NCI-H1092 treated with DMSO at 0.1 percent for 48 hours (cell line): Measurements from ENCODE around the gene CRIP1.
A peak's percentile ranks its signal among the peaks of the same experiment; 100 is the strongest.

Source experiments
- DNase-seq: peaks from one replicate; lab custom pipeline; 2025; lab: John Stamatoyannopoulos, UW

The CRIP1 gene

GRCh38 chr14:105470350-105471296 is 16.1 kb upstream of the CRIP1 start:
- DNase-seq, result peak; percentile 67

GRCh38 chr14:105471297-105471821 is 15.3 kb upstream of the CRIP1 start:
- no peak for DNase-seq

GRCh38 chr14:105471823-105472485 is 14.7 kb upstream of the CRIP1 start:
- DNase-seq, result no peak

GRCh38 chr14:105472486-105472991 is 14.1 kb upstream of the CRIP1 start:
- DNase-seq, result peak; percentile 68

DNA sequence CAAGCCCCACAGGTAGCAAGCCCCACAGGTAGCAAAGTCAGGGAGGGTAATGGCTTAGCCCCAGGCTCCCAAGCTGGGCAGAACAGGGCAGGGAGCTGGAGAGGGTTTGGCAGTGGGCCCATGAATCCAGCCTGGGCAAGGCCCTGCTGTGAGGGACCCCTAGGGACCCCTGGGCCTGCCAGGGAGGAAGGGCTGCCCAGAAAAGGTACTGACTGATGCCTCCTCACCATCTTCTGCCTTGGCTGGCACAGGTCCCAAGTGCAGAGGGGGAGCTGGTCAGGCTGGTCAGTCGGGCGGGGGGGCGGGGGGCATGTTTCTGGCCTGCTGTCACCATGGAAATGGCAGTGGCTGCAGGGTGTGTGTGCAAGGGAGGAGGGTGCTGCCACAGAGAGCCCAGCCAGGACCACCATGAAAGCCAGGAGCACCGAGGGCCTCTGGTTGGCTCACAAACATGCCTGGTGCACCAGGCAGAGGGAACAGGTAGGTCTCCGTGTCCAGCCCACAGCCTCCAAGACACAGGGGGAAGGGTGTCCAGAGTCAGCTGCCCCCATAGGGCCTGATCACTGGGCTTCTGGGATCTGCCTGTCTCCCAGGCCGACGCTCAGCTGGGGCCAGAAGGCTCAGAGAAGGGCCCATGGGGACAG is 13.5 kb upstream of the CRIP1 start:
- peak; percentile 68 for DNase-seq

GRCh38 chr14:105473677-105474482 is 12.8 kb upstream of the CRIP1 start:
- DNase-seq, result peak; percentile 86

GRCh38 chr14:105474483-105475268 is 12.0 kb upstream of the CRIP1 start, which contains the start of gene CRIP2:
TSS of gene CRIP2 (plus strand) at chr14:105474821. CDS start at chr14:105474863, 42 bp downstream.
- peak; percentile 51 for DNase-seq

DNA sequence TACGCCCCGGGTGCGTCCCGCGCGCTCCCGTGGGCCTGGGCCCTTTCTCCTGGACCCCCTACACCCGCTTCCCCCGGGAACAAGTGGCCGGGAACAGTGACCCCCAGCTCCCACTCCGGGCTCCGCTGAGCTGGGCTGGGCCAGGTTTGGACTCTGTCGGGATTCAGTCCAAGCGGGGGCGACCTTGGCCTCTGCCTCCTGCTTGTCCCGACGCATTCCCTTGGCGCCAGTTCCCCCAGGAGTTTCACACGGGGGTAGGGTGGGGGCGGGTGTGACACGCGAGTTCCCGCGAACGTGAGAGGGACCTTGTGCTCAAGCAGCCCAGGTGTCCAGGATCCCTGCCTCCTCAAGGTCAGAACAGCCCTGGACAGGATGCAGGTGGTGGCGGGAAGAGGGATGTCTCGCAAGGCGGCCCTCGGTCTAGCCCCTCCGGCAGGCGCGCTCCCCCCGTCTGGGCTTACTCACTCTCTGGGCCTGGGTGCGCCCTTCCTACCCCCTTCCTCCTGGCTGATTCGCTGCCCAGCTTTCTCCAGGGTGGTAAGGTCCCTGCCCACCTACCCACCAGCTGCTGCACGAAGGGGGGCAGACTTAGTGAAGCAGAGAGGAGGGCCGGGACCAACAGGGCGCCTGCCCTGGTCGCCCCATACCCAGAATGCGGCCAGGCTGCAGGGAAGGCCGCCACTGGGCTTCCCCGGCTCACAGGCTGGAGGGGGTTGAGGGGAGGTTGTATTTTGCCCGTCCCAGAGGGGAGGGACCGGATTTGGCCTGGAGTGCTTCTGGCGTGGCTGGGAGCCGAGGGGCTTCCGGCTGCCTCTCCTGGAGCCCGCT is 11.2 kb upstream of the CRIP1 start:
- DNase-seq, result peak; percentile 71

DNA sequence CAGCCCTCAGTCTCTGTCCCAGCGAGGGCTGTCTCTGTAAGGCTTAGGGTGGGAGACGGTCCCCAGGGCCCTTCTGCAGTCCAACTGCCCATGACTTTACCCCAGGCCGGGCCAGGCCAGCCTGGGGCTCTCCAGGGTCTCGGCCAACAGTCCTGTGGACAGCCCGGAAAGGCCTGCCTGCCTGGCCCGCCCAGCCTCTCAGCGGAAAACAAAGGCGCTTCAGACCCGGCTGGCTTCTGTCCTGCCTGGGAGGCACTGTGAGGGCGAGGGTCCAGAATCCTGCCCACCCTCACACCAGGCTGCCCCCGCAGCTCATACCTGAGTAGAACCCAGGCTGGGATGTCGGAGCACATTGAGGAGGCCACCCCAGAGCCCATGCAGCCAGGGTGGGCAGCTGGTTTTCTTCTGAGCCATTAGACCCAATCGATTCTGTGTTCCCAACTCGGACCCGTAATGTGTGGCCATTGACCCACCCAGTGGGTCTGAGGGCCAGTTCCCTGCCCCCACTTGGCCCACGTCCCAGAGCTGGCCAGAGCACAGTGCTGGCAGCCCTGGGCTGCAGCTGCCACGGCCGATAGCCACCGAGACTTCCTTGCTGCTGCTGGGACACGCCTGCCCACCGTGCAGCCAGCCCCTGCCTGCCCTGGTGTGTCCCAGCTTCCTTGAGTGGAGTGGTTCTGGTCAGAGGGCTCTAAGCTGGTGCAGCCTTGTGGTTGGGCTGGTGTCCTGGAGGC is 10.4 kb upstream of the CRIP1 start:
- DNase-seq, result peak; percentile 65

DNA sequence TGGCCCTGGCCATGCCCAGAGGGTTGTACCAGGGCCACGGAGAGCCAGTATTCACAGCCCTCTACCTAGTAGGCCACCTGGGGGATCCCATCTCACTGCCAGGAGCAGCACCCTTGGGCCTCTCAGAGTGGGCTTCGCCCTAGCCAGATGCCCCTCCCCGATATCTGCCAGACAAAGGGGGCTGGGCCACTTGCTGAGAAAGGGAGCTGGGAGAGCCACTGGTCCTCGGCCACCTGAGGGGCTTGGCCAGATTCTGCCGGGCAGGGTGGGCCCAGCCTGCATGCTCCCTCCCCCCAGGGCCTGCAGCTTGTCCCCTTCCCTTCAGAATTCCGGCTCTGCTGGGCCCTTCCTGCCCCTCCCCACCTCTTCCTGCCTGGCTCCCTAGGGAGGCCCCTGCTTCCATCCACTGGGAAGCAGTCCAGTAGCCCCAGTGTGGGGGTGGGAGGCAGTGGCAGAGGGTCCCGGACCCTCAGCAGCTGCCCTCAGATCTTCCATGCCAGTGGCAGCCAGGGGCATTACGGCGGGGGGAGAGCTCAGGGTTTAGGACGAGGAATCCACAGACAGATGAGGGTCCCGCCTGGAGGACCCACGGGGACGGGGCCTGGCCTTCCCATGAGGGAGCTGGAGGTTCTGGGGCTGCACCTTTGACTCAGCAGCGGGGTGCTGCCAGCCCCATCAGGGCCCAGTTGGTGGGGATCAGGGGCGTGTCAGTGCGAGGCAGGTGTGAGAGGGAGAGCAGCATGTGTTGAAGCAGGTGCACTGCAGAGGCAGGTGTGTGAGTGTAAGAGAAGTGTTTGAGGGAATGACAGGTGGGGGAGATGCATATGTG is 9.6 kb upstream of the CRIP1 start:
- DNase-seq, result peak; percentile 65

- DNase-seq, result no peak
Measured at GRCh38 chr14:105477660-105478397, 8.9 kb upstream of the CRIP1 start.

GRCh38 chr14:105478398-105479251 is 8.1 kb upstream of the CRIP1 start:
- DNase-seq, result no peak

DNA sequence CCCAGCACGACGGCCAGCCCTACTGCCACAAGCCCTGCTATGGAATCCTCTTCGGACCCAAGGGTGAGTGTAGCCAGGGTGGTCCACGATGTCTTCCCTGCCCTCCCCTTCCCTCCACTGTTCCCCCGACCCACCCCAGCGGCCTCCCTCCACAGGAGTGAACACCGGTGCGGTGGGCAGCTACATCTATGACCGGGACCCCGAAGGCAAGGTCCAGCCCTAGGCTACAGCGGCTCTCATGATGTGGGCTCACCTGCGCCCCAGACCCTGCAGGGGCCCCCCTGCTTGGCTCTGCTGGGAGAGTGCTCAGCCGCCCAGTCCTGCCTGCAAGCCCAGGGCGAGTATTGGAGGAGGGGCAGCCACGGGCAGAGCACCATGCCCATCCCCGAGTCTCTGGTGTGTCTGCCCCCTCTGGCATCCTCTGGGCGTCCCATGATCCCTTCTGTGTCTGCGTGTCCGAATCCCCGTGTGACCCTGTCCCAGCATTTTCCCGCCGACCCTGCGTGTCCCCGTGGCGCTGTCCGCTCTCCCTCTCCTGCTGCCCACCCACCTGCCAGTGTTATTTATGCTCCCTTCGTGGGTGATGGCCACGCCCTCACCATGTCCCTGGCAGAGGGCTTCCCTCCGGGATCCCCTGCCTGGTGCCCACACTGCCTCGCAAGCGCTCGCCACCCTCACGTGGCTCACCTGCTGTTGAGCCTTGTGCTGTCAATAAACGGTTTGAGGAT is 7.1 kb upstream of the CRIP1 start:
- no peak for DNase-seq

- DNase-seq, result no peak
Measured at GRCh38 chr14:105480199-105480746, 6.4 kb upstream of the CRIP1 start.
